HCT116 (cell line): ENCODE data around the gene CNN2. TPM values are rescaled to one million over a fixed set of nuclear protein-coding genes. Genes with fewer than 3 reads are reported as not detected.

Experiments
- ATAC-seq: fragments of 200-7000 bp; cut with Tn5 transposase; 2 replicates; pipeline ENCODE4 v1.9.1; 2020; ENCODE audit warnings: mild to moderate bottlenecking, moderate library complexity
- BruUV-seq: library from RNA; stranded (reverse); fragments of 400-500 nt; replicated peaks from 2 replicates; lab custom pipeline; 2021; lab: Mats Ljungman, UMichigan
- CTCF ChIA-PET: fragments of 300-600 bp; sonication (Branson Sonifier 250); formaldehyde crosslinking; loops from one replicate; lab custom pipeline; 2021; ENCODE audit warnings: antibody characterized with exemption; lab: Charles Lee
- POLR2A ChIA-PET: fragments of 300-600, 350-600 bp; sonication (Branson Sonifier 250); formaldehyde crosslinking; loops from one replicate; lab custom pipeline; 2021; ENCODE audit warnings: antibody characterized with exemption; lab: Charles Lee
- RAD21 ChIA-PET, 2 experiments: fragments of 300-600 bp; sonication (Branson Sonifier 250); formaldehyde crosslinking; loops; one replicate each; lab custom pipeline; 2023; ENCODE audit warnings: low total read pairs in 2 of 2; ENCODE audit not compliant: uncharacterized antibody in 2 of 2, unreplicated experiment in 2 of 2, low non-redundant PET in 1 of 2; lab: Charles Lee
- DNase-seq: peaks from one replicate; pipeline ENCODE4 v3.0.0-alpha.2; 2010; ENCODE audit warnings: low read depth, low spot score
- H2AFZ ChIP-seq: fragments of 200-600 bp; shearing (Covaris generic), sonication (generic); 2 replicates; pipeline ENCODE4 v1.6.1; 2017; ENCODE audit warnings: low read depth, mixed run types, mixed read lengths, antibody characterized with exemption, low read length; ENCODE audit not compliant: poor library complexity, severe bottlenecking
- H3K27ac ChIP-seq: 2 replicates; pipeline ENCODE4 v1.5.1; 2012; ENCODE audit warnings: low read depth, low read length
- H3K27me3 ChIP-seq: fragments of 200-600 bp; sonication (generic); 2 replicates; pipeline ENCODE4 v1.6.1; 2016; ENCODE audit warnings: mixed run types, low read length, mixed read lengths; ENCODE audit not compliant: insufficient read depth
- H3K36me3 ChIP-seq, 2 experiments: fragments of 200-500 bp in 1 of 2; fragments of 200-600 bp in 1 of 2; sonication (Bioruptor generic) in 1 of 2; sonication (generic) in 1 of 2; 2 replicates each; pipeline versions ENCODE4 v1.5.1 to v1.6.1; 2014 to 2016; ENCODE audit warnings: low read length in 2 of 2, inconsistent platforms in 1 of 2, mixed read lengths in 1 of 2, mixed run types in 1 of 2; ENCODE audit not compliant: insufficient read depth in 2 of 2, control insufficient read depth in 1 of 2
- H3K4me1 ChIP-seq, 2 experiments: fragments of 200-600 bp in 1 of 2; sonication (generic) in 1 of 2; 2 replicates each; pipeline versions ENCODE4 v1.5.1 to v1.6.1; 2012 to 2017; ENCODE audit warnings: low read length in 2 of 2, inconsistent platforms in 1 of 2, mild to moderate bottlenecking in 1 of 2, mixed read lengths in 1 of 2, mixed run types in 1 of 2, moderate library complexity in 1 of 2; ENCODE audit not compliant: insufficient read depth in 2 of 2, control insufficient read depth in 1 of 2
- H3K4me2 ChIP-seq: fragments of 200-600 bp; sonication (generic); 2 replicates; pipeline ENCODE4 v1.6.1; 2017; ENCODE audit warnings: mixed run types, low read length, mixed read lengths
- H3K4me3 ChIP-seq, 2 experiments: fragments of 200-600 bp in 1 of 2; sonication (generic) in 1 of 2; replicated peaks in 1 of 2; 2 replicates each; pipeline ENCODE4 v1.5.1; 2011 to 2016; ENCODE audit warnings: low read length in 2 of 2, control low read depth in 1 of 2, low read depth in 1 of 2, mild to moderate bottlenecking in 1 of 2, mixed read lengths in 1 of 2, mixed run types in 1 of 2
- H3K79me2 ChIP-seq: fragments of 200-600 bp; sonication (generic); 2 replicates; pipeline ENCODE4 v1.6.1; 2017; ENCODE audit warnings: mild to moderate bottlenecking, mixed run types, low read length, moderate library complexity, mixed read lengths; ENCODE audit not compliant: insufficient read depth
- H3K9ac ChIP-seq: fragments of 200-600 bp; sonication (generic); 2 replicates; pipeline ENCODE4 v1.6.1; 2016; ENCODE audit warnings: low read length, mixed read lengths
- H3K9me2 ChIP-seq: fragments of 200-600 bp; sonication (generic), shearing (Covaris generic); 2 replicates; pipeline ENCODE4 v1.6.1; 2017; ENCODE audit warnings: mixed run types, mild to moderate bottlenecking, moderate library complexity; ENCODE audit not compliant: insufficient read depth
- H3K9me3 ChIP-seq, 2 experiments: fragments of 200-500 bp in 1 of 2; fragments of 200-600 bp in 1 of 2; sonication (Bioruptor generic) in 1 of 2; sonication (generic) in 1 of 2; 2 replicates each; pipeline ENCODE4 v1.6.1; 2014 to 2017; ENCODE audit warnings: low read length in 2 of 2, mixed read lengths in 2 of 2, inconsistent platforms in 1 of 2, low read depth in 1 of 2, mild to moderate bottlenecking in 1 of 2, mixed run types in 1 of 2, moderate library complexity in 1 of 2; ENCODE audit not compliant: control insufficient read depth in 1 of 2, insufficient read depth in 1 of 2
- H4K20me1 ChIP-seq: fragments of 200-600 bp; sonication (generic), shearing (Covaris generic); 2 replicates; pipeline ENCODE4 v1.6.1; 2017; ENCODE audit warnings: mixed run types, mild to moderate bottlenecking, moderate library complexity; ENCODE audit not compliant: insufficient read depth
- CBX3 ChIP-seq: IDR thresholded peaks from 2 replicates; pipeline ENCODE4 v1.6.1; 2012; ENCODE audit warnings: low read depth
- EGR1 ChIP-seq: IDR thresholded peaks from 2 replicates; pipeline ENCODE4 v1.6.1; 2012; ENCODE audit warnings: low read depth
- ELF1 ChIP-seq: IDR thresholded peaks from 2 replicates; pipeline ENCODE4 v1.6.1; 2012; ENCODE audit warnings: low read depth, borderline replicate concordance
- EZH2 ChIP-seq: fragments of 200-600 bp; sonication (generic); IDR thresholded peaks from 2 replicates; pipeline ENCODE4 v1.6.1; 2017; ENCODE audit warnings: antibody characterized with exemption, mixed run types
- EZH2phosphoT487 ChIP-seq: fragments of 200-600 bp; IDR thresholded peaks from 2 replicates; pipeline ENCODE4 v1.6.1; 2018; ENCODE audit warnings: antibody characterized with exemption, borderline replicate concordance
- FOSL1 ChIP-seq: IDR thresholded peaks from 2 replicates; pipeline ENCODE4 v1.6.1; 2012; ENCODE audit warnings: low read depth
- JUND ChIP-seq: IDR thresholded peaks from 2 replicates; pipeline ENCODE4 v1.6.1; 2012
- RAD21 ChIP-seq: IDR thresholded peaks from 2 replicates; pipeline ENCODE4 v1.6.1; 2012; ENCODE audit warnings: low read depth, mild to moderate bottlenecking
- SP1 ChIP-seq: IDR thresholded peaks from 2 replicates; pipeline ENCODE4 v1.6.1; 2012; ENCODE audit warnings: low read depth
- TCF7L2 ChIP-seq: IDR thresholded peaks from 2 replicates; pipeline ENCODE4 v1.7.0; 2011; ENCODE audit warnings: borderline replicate concordance, inconsistent platforms; ENCODE audit not compliant: insufficient read depth, insufficient read length; ENCODE audit errors: extremely low read depth
- YY1 ChIP-seq: IDR thresholded peaks from 2 replicates; pipeline ENCODE4 v1.6.1; 2011; ENCODE audit warnings: low read length, low read depth, moderate library complexity, mild to moderate bottlenecking; ENCODE audit not compliant: insufficient replicate concordance; ENCODE audit errors: extremely low read depth
- intact Hi-C: fragments of 100-400 bp; cut with micrococcal nuclease; formaldehyde crosslinking; loops from 2 replicates; pipeline ENCODE4 v1.10.0; 2022
- total RNA-seq: library from RNA; stranded (reverse); gene quantifications from one replicate; pipeline ENCODE4 v1.2.1, GENCODE V29; 2021; ENCODE audit not compliant: unreplicated experiment
- TF ChIP-seq, protein P1 (sequence below): IDR thresholded peaks from 2 replicates; pipeline ENCODE4 v1.6.1; 2012
- TF ChIP-seq, protein P2 (sequence below): IDR thresholded peaks from 2 replicates; pipeline ENCODE4 v1.6.1; 2012
- TF ChIP-seq, protein P3 (sequence below), 3 experiments: fragments of 200-600 bp in 1 of 3; sonication (generic) in 1 of 3; IDR thresholded peaks in 2 of 3; conservative IDR thresholded peaks in 1 of 3; 2 replicates each; pipeline ENCODE4 v1.5.1; 2012 to 2017; ENCODE audit warnings: low read depth in 2 of 3, low read length in 2 of 3, antibody characterized with exemption in 1 of 3, borderline replicate concordance in 1 of 3, control low read depth in 1 of 3, mild to moderate bottlenecking in 1 of 3, mixed read lengths in 1 of 3, mixed run types in 1 of 3, moderate library complexity in 1 of 3; ENCODE audit not compliant: insufficient read depth in 1 of 3

CNN2 gene
- total RNA-seq, 1 experiment from 2014 or later = 212 TPM

- Histone ChIP-seq H3K9me3 (no peaks in the 10 kb centered on the region), H3K27me3 (no peaks in the 10 kb centered on the region), H3K36me3 (peaks cover 4 to 6% of the 10 kb centered on the region in 2 experiments; a peak in 2 of 4 replicates), H3K4me3 (no peak overlapping the region), H3K9ac (no peak overlapping the region), H3K27ac (no peak overlapping the region), H3K79me2 (peaks cover 53% of the 10 kb centered on the region), H3K4me1 (peaks cover 16 to 18% of the 10 kb centered on the region in 2 experiments), H3K9me2 (no peaks in the 10 kb centered on the region), H4K20me1 (no peaks in the 10 kb centered on the region; the same call in 1 of the 2 replicates), H2AFZ (no peak overlapping the region), H3K4me2 (no peak overlapping the region)
- ChIA-PET POLR2A (no interaction called here), RAD21 (no interaction called here), CTCF (no interaction called here)
- intact Hi-C loops = no loop called here
- no peak for TF ChIP-seq YY1
- TF ChIP-seq SP1 = no peak
- BruUV-seq = no TSS peak
- ATAC-seq (no peak), DNase-seq (no peak)
Measured at GRCh38 chr19:1013218-1013617, 13.2 kb upstream of the CNN2 start.

GRCh38 chr19:1014161-1015060, 12.0 kb upstream of the CNN2 start:
- Histone ChIP-seq H3K79me2 (peaks cover 65% of the 10 kb centered on the region), H3K4me2 (no peak overlapping the region), H3K9me3 (no peaks in the 10 kb centered on the region), H3K9me2 (no peaks in the 10 kb centered on the region), H3K36me3 (peaks cover 4 to 9% of the 10 kb centered on the region in 2 experiments; a peak in 2 of 4 replicates), H3K4me3 (no peak overlapping the region), H3K4me1 (peaks cover 28 to 30% of the 10 kb centered on the region in 2 experiments), H4K20me1 (no peaks in the 10 kb centered on the region; the same call in 1 of the 2 replicates), H3K27me3 (no peaks in the 10 kb centered on the region), H3K27ac (no peak overlapping the region), H2AFZ (no peak overlapping the region), H3K9ac (no peak overlapping the region)
- TF ChIP-seq YY1 = no peak
- TF ChIP-seq RAD21 = no peak
- TF ChIP-seq EZH2 = no peak
- no peak for TF ChIP-seq ELF1
- TF ChIP-seq FOSL1 = no peak
- TF ChIP-seq, protein P1, sequence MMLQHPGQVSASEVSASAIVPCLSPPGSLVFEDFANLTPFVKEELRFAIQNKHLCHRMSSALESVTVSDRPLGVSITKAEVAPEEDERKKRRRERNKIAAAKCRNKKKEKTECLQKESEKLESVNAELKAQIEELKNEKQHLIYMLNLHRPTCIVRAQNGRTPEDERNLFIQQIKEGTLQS = no peak
- TF ChIP-seq, protein P2, sequence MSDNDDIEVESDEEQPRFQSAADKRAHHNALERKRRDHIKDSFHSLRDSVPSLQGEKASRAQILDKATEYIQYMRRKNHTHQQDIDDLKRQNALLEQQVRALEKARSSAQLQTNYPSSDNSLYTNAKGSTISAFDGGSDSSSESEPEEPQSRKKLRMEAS = no peak
- TF ChIP-seq, protein P3, sequence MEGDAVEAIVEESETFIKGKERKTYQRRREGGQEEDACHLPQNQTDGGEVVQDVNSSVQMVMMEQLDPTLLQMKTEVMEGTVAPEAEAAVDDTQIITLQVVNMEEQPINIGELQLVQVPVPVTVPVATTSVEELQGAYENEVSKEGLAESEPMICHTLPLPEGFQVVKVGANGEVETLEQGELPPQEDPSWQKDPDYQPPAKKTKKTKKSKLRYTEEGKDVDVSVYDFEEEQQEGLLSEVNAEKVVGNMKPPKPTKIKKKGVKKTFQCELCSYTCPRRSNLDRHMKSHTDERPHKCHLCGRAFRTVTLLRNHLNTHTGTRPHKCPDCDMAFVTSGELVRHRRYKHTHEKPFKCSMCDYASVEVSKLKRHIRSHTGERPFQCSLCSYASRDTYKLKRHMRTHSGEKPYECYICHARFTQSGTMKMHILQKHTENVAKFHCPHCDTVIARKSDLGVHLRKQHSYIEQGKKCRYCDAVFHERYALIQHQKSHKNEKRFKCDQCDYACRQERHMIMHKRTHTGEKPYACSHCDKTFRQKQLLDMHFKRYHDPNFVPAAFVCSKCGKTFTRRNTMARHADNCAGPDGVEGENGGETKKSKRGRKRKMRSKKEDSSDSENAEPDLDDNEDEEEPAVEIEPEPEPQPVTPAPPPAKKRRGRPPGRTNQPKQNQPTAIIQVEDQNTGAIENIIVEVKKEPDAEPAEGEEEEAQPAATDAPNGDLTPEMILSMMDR (IDR thresholded peaks at IDR 0.05 in 2 of 3, conservative IDR thresholded peaks at IDR 0.05 in 1 of 3; ENCODE audit: borderline replicate concordance in 1 of 3, insufficient read depth in 1 of 3, low read depth in 2 of 3, low read length in 2 of 3) = no peak
- TF ChIP-seq EGR1 = no peak
- no peak for TF ChIP-seq CBX3
- TF ChIP-seq JUND = no peak
- no peak for TF ChIP-seq EZH2phosphoT487
- no peak for TF ChIP-seq TCF7L2
- intact Hi-C loops = no loop called here
- ATAC-seq = no peak
- POLR2A ChIA-PET = interaction anchor here (0.5 kb wide), 1 partner anchor 26 kb away, joined by 4 read pairs; no protein-coding TSS in a partner anchor
- no TSS peak for BruUV-seq
- CTCF ChIA-PET = no interaction called here
- RAD21 ChIA-PET = no interaction called here
- DNase-seq = no peak
